Limb (tissue), 2 donors: Measurements from ENCODE around the gene GDI1.
A peak's percentile ranks its signal among the peaks of the same experiment; 100 is the strongest.

Experiments used
- DNase-seq, 2 donors: peaks; one replicate each; pipeline ENCODE4 v3.0.0-alpha.2; 2016; ENCODE audit errors: extremely low spot score in 2 of 2

The GDI1 gene

DNA sequence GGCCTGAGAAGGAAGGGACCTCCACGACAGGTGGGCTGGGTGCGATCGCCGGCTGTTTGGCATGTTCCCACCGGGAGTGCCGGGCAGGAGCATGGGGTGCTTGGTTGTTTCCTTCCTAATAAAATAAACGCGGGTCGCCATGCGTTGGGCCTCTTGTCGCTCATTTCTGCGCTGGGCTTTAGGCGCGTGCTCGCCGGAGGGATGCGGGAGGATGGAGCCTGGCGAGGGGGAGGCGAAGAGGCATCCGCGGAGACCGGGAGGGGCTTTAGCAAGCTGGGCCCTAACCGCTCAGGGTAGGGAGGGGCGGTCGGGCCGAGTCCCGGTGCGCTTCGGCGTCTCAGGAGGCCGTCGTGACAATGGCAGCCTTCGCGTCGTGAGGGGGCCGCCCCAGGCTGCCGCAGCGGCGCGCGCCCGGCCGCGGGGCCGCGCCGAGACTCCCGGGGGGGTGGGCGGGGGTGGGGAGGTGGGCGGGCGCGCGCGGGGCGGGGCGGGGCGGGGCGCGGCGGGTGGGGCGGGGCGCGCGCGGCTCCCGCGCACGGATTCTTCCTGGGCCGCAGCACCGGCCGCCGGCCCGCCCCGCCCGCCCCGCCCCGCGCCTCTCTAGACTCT is 476 bp upstream of the GDI1 start:
- peak in 1 of 2 donors; percentile 66 for DNase-seq

DNA sequence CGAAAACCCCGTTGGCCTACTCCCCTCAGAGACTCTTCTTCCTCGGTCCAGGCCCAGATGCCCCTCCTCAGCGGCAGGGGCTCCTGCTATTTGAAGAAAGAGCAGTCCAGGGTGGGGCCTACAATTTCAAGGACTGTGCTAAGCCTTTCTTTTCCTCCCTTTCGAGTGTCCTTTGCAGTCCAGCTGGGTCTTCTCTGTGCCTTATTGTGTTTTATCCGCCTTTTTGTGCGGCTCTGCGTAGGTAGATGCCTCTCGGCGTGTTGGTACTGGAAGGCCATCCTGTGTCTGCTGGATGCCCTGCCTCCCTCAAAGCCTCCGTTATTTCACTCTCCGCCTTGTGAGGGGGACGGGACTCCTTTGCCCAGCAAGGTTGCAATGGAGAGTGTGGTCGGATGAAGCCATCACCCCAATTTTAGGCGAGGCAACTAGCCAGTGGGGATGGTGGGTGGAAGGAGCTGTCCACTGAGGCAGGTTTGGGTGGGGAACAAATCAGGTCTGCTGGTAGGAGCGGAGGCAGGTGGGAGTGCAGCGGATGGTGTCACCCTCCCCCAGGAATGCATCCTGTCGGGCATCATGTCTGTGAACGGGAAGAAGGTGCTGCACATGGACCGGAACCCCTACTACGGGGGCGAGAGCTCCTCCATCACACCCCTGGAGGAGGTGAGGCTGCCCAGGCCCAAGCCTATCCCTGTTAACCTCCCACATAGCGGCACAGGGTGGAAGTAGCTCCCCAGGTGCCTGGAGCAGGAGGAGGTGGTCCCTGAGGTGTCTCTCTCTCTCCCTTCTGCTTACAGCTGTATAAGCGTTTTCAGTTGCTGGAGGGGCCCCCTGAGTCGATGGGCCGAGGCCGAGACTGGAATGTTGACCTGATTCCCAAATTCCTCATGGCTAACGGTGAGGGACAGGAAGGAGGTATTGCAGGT is 1.3 kb downstream of the GDI1 start:
- peak in 1 of 2 donors; percentile 18 for DNase-seq

DNA sequence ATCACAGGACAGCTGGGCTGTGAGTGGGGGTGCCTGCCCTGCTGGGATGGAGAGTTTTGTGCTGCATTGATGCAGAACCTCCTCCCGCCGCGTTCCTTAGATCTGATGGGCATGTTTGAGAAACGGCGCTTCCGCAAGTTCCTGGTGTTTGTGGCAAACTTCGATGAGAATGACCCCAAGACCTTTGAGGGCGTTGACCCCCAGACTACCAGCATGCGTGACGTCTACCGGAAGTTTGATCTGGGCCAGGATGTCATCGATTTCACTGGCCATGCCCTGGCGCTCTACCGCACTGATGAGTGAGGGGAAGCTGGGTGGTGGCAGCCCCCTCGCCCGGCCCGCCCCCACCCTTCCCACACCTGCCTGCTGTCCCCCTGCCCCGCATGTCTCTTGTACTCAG is 2.9 kb downstream of the GDI1 start:
- no peak for DNase-seq

DNA sequence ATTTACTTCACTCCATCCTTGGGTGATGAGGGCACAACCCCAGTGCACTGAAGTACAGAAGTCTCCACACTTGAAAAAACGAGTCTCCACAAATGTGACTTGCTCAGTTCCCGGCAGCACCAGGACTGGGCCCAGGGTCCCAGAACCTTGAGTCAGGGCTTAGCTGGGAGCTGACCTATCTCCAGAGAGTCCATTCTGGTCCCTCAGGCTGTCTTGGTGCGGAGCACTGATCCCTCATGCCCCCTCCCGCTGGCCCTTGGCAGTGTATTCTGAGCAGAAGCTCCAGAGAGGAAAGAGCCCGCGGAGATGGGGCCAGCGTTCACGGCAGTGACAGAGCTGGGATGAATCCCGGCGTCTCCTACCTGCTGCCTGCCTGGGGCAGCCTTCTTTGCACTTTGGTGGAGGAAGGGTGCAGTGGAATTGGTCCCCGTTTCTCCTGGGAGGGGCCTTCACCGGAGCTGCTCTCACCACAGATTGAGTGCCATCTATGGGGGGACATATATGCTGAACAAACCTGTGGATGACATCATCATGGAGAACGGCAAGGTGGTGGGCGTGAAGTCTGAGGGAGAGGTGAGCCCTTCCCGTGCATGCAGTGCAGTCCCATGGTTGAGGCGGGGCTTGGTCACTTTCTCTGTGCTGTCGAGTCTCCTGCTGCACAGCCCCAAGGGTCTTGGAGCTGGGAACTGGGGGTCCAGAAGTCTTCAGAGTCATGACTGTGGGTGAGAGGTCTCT is 3.8 kb downstream of the GDI1 start:
- no peak for DNase-seq

DNA sequence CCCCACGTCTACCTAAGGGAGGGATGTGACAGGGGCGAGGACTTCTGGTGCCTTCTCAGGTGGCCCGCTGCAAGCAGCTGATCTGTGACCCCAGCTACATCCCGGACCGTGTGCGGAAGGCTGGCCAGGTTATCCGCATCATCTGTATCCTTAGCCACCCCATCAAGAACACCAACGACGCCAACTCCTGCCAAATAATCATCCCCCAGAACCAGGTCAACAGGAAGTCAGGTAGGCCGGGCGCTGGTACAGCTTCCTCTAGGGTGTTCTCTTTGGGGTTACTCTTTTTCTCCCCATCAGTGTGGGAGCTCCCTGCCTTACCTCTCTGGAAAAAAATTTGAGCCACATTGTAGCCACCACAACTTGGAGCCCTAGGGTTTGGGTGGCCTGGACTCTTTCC is 4.6 kb downstream of the GDI1 start:
- no peak for DNase-seq

DNA sequence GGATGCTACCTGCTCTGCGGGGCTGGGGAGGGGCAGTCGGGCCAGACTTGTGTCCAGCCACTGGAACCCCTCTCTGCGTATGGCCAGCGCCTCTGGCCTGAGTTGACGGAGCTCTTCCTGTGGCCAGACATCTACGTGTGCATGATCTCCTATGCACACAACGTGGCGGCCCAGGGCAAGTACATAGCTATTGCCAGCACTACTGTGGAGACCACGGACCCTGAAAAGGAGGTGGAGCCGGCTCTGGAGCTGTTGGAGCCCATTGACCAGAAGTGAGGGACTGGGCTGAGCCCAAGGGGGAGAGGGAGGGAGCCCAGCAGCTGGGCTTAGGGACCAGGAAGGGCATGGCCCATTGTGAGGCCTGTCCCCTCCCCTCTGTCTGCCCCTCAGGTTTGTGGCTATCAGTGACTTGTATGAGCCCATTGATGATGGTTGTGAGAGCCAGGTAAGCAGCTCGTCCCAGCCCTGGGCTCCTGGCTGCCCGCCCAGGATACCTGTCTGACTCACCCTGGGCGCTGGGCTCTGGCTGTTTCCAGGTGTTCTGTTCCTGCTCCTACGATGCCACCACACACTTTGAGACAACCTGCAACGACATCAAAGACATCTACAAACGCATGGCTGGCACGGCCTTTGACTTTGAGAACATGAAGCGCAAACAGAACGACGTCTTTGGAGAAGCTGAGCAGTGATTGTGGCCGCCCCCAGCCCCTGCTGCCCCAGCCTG is 5.2 kb downstream of the GDI1 start:
- no peak for DNase-seq

DNA sequence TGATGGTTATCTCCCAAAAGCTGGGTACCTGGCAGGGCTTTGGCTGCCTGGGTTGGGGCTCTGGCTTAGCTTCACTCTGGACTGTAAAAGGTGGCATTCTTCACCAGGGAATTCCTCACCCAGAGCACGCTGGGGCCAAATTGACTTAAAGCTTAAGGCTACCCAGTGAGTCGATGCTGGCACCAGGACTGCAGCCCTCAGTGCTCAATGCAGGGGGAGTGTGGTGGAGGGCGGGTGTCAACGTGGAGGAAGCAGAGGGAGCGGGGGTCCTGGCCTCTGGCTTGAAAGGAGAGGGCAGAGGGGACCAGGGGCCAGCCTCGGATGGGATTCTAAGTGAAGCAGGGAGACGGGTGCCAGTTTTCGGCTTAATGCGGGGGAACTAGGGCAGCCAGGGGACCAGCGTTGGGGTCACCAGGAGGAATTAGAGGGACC is 6.5 kb downstream of the GDI1 start:
- no peak for DNase-seq

DNA sequence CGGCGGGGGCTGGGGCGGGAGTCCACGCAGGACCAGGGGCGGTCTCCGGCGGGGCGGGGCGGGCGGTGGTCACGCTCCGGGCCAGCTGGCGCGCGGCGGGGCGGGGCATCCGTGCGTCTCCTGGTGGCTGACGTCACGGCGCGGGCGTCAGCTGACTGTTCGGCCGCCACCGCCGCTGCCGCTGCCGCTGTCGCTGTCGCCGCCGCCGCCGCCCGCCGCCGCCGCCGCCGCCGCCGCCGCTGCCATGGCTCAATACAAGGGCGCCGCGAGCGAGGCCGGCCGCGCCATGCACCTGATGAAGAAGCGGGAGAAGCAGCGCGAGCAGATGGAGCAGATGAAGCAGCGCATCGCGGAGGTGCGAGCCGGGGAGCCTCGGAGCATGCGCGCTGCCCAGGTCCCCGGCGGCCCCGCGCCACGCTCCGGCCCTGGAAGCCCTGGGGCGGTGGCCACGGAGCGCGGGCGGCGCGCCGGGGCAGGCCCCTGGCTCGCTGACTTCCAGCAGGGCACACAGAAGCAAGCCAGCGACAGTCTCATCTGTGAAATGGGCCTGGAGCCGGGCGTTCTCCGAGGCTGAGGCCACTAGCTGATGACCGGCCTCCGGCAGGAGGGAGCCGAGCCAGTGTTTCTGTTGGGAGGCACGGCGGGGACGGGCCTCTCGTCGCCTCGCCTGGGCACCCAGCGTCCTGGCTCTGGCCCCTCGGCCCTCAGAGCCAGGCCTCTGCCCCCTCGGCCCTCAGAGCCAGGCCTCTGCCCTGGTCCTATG is 7.2 kb downstream of the GDI1 start, which contains the start of gene FAM50A:
Gene FAM50A, plus strand, starts transcription at position 150 of the 763 bp plus-strand sequence. Its CDS starts 95 bp downstream, at position 245.
- DNase-seq, result peak; percentile 67 to 82

DNA sequence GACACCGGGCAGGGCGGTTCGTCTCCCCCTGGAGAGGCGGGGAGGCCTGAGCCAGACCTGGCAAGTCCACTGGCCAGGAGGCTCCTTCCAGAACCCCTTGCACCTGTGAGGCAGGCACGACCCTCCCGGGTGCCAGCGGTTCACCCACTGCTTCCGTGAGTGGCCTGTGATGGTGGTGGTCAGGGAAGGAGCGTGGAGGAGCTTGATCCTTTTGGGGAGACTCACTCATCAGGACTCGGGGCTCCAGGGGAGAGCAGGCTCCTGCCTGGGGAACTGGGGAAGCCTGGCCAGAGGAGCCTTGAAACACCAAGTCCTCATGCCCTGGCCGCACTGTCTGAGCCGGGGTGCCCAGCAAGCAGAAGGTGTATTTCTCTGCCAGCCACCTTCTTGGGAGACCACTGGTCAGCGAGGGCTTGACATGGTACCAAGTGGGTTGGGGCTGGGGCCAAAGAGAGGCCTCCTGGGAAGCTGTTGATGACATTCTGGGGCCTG is 7.8 kb downstream of the GDI1 start:
- DNase-seq, result no peak

DNA sequence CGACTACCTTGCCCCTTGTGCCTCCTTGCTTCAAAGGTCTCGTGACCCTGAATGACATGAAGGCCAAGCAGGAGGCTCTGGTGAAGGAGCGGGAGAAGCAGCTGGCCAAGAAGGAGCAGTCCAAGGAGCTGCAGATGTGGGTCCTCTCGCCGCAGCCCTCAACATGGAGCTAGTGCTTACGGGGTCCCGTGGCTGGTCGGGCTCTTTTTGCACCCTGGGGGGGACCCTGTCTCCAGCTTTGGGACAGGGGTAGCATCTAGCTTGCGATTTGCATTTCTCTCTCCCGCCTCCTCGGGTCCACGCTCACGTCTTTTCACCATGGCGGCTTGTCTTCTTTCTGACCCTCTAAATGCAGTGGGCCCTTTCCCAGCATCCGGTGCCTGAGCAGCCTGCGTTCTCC is 8.8 kb downstream of the GDI1 start:
- DNase-seq, result no peak

DNA sequence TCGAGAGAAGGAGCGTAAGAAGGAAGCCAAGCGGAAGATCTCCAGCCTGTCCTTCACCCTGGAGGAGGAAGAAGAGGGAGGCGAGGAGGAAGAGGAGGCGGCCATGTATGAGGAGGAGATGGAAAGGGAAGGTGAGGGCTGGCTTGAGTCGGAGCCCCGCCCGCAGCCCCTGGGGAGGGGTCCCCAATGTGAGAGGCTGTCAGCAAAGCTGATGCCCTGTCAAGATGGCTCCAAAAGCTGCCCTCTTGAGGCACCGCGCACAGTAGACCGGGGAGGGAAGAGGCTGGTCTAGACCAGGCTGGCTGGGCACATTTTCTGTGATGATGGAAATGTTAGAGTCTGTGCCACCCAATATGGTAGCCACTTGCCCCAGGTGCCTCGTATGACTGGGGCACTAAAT is 9.5 kb downstream of the GDI1 start:
- DNase-seq, result no peak

DNA sequence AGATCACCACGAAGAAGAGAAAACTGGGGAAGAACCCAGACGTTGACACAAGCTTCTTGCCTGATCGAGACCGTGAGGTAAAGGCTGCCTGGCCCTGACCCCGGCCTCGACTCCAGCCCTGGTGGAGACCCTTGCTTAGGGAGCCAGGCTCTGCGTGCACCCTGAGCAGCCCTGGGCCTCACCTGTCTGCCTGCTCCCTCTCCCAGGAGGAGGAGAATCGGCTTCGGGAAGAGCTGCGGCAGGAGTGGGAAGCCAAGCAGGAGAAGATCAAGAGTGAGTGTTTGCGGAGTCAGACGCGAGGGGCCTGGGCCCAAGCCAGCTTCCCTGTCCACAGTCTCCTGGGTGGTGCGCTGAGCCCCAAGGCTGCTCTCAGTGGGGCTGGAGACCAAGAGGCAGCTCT is 11.5 kb downstream of the GDI1 start:
- DNase-seq, result no peak

DNA sequence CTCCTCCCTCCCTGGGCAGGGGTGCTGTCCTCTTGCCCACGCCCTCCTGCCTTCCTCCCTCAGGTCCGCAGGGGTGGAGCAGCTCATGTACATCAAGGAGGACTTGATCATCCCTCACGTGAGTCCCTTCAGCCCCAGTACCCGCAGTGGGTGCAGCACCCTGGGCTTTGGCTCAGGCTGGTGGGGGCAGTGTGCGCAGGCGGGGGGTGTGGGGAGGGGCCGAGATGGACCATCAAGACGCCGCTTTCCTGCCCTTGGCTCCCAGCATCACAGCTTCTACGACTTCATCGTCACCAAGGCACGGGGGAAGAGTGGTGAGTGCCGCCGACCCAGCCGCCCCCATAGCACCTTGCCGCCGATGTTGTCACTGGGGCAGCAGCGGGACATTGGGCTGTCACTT is 12.7 kb downstream of the GDI1 start:
- no peak for DNase-seq

DNA sequence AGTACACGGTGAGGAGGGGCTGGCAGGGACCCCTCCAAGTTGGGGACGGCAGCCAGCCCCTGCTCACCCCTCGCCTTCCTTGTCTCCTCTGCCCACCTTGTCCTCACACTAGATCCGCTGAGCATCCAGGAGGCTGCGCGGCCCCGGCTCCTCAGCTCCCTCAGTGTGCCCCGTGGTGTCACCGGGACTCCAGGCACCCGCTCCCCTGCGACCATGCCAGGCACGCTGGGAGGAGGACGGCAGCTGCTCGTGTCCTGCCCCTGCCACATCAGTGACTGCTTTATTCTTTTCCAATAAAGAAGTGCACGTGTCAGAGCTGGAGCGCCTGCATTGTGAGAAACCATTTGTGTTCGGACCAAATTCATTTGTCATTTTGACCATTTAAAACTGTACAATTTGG is 13.4 kb downstream of the GDI1 start:
- no peak for DNase-seq

DNA sequence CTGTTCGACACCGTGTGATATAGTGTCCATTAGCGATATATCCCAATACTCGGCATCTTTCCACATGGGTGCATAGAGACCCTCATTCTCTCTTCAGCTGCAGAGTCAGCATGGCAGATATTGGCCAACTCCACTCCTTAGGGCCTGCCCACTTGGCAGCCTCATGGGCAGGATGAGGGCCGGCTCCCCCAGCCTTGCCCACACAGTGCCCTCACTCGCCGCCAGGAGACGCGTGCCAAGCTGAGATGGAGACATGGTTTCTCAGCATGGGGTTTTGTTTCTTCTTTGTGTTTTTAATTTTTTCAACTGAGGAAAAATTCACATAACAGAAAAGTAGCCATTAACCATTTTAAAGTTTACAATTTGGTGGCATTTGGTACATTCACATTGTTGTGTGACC is 15.9 kb downstream of the GDI1 start:
- DNase-seq, result no peak

DNA sequence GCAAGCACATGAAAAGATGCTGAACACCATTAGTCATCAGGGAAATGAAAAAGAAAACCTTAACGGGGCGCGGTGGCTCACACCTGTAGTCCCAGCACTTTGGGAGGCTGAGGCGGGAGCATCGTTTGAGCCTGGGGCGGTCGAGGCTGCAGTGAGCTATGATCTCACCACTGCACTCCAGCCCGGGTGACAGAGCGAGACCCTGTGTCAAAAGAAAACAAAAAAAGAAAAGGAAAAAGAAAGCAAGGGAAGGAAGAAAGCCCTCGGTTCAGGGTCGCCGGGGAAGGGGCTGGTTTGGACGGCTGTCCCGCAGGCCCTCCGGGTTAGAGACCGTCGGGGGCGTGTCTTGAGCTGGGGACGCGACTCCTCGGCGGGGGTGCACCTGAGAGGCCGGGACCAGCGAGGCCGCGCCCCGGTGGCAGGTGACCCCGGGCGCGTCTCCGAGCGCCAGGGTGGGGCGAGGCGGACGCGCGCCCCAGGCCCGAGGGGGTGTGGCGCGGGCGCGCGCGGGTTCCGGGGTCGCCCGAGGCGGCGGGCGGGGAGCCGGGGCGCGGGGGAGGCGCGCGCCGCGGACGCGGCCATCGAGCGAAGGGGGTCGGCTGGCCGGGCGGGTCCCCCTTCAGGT is 20.6 kb downstream of the GDI1 start:
- no peak for DNase-seq

DNA sequence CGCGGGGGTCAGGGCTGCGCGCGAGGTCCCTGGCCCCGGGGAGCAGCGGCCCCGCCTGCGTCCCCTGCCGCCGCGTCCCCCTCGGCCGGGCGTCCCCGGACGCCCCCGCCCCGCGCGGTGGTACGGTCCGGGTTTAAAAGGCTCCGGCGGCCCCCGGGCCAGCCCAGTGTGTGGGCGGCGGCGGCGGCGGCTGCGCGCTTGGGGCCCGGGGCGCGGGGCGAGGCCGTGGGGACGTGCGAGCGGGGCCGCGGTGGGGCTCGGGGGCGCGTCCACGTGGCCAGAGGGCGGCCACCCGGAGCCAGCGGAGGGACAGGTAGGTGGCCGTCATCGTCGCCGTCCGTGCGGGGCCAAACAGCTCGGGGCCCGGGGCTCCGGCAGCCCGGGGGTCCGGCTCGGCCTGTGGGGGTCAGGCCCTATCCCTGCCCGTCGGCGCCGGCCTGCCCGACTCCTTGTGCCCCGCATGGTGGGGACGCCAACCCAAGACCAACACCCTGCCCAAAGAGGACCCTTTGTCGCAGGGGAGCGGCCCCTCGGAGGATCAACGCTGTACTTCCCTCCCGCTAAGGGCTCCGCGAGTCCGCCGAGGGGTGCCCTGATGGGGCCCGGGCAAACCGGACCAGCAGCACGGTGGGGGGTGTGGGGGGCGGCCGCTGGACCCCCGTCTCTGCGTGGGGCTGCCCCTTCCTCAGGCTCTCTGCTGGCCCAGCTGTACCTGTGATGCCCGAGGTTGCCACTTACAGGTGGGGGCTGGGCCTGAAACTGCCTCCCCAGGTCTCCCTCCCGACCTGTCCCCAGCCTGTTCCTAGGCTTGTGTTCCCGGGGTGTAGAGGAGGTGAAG is 21.4 kb downstream of the GDI1 start, which contains the start of gene PLXNA3:
Gene PLXNA3, plus strand, starts transcription at position 166 of the 838 bp plus-strand sequence. CDS start 1,903 bp downstream, outside the sequence.
- peak in 1 of 2 donors; percentile 74 for DNase-seq

DNA sequence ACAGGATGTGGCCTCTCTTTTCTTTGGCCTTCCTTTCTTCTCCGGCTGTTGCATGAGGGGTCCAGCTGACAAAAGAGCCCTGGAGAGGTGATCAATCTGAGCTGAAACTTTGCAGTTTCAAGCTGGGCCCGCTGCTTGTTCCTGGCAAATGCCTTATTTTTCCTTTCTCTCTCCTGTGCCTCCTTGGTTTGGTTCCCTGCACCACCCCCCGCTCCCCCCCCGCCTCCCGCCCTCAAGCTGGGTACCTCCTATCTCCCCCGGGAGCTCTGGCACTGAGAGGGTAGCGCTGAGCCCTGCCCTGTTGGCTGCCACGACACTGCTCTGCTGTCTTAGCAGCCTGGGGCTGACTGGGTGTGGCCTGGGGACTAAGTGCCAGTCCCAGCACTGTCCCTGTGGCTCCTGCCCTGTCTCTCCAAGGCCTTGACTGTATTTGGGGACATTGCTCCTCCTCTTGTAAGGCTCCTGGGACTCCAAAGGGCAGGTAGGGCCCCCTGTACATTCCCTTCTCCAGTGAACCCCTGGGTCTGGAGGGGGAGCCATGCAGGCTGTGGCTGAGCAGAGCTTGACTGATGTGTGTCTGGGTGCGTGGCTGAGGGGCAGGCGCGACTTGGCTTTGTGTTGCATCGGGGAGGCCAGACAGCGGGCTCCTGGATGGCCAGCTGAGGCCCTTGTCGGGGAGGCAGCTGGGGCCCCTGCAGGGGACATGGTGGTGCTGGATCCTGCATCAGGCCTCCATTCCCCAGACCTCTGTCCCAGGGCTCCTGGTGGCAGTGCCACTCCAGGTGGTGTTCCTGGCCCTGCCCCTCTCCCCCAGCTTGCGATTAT is 22.2 kb downstream of the GDI1 start:
- peak in 1 of 2 donors; percentile 39 for DNase-seq
